TTC549 (cell line): Measurements from ENCODE around the gene TGFBR2.

Source experiments
- FAIRE-seq: peaks from 2 replicates; lab custom pipeline; 2012; peaks lifted over from hg19 to GRCh38; lab: Jason Lieb, UNC

TGFBR2 gene

DNA sequence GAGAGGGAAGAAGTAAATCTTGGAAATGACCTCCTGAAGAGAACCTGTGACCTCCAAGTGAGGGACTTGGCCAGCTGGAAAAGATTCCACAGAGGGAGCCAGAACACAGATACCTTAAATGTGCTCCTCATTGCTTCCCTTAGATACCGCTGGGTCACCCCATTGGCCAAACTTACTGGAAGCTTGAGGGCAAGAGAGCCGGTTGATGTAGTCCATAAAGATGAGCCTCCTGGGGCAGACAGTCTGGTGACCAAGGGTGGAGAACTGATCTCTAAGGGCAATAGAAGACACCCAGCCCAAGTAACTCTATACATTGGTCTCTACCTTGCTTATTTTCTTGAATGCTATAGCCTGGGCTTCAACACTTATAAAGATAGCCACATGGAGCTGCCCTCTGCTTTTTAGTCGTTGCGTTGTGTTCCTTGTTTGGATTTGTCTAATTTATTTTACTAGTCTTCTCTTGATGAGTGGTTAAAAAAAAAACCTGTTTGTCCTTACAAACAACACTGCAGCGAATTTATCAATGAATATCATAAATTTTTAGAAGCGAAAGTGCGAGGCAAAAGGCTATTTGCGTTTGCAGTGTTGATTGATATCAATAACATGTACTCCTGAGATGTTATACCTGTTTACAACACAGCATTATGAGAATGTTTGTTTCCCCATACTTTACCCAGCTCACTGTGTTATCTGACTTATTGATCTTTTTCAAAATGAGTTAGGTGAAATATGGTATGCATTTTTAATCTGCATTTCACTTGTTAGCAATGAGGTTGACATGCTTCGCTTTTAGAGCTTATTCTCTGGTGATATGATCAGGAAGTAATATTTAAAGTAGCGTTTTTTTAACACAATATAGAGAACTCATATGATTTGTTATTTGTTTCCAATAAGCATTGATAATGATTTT, 31.2 kb downstream of the TGFBR2 start:
- FAIRE-seq, result no peak

DNA sequence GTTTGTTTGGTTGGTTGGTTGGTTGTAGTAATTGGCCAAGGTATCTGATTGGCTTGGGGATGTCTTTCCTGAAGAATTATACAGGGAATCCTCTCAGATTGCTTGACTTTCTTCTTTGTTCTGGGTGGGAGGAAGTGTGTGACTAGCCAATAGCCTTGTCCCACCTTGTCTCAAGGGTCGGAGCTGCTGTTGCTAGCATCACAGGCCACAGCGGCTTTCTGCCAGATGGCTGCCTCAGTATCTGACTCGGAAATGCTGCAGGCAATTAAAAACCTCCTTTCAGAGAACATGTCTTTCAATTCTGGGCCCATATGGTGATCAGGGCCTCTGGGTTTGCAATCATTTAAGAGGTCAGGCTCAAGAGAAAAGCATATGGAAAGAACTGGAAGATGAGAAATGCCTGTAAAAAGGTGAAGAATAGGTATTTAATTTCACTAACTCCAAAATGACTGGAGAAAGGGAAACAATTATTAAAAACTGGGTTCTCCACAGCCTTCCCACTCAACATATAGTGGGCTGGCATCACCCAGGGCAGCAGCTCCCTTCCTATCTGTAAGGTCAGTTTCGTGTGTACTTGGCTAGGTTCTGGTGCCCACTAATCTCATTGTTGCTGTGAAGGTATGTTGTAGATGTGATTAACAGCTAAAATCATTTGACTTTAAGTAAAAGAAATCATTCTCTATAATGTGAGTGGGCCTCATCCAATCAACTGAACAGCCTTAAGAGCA, 32.4 kb downstream of the TGFBR2 start:
- no peak for FAIRE-seq

DNA sequence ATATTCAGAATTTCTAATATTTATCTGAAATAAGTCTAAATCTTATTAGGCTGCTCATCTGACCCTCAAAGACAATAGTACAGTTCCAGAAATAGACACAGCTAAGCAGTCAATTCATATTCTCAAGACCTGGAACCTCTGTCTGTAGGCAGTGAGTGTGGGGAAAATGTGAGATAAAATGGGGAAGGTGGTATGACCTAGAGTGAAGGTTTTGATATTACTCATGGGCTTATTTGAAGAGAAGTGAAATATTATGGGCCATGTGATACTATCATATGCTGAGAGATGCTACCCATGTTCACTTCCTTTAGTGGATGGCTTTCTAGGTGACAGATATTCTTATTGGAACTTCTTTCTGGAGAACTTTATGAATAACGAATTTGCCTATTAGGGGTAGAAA, 33.5 kb downstream of the TGFBR2 start:
- no peak for FAIRE-seq

DNA sequence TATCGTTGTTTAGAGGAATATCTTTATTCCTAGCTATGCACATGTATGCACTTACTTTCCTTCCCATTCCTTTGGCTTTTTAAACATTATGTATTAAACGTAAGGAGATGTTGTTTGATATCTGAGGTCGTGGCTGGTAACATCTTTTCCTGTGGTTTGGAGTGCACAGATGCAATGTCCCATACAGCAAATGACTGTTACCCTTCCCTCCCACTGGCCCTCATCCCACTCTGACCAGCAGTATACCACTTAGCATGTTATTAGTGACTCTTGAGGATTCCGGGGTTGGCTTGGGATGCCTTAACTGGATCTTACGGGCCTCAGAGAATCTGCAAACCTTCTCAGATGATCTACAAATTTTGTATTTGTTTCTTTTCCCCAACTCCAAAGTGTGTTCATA, 34.5 kb downstream of the TGFBR2 start:
- FAIRE-seq, result no peak

DNA sequence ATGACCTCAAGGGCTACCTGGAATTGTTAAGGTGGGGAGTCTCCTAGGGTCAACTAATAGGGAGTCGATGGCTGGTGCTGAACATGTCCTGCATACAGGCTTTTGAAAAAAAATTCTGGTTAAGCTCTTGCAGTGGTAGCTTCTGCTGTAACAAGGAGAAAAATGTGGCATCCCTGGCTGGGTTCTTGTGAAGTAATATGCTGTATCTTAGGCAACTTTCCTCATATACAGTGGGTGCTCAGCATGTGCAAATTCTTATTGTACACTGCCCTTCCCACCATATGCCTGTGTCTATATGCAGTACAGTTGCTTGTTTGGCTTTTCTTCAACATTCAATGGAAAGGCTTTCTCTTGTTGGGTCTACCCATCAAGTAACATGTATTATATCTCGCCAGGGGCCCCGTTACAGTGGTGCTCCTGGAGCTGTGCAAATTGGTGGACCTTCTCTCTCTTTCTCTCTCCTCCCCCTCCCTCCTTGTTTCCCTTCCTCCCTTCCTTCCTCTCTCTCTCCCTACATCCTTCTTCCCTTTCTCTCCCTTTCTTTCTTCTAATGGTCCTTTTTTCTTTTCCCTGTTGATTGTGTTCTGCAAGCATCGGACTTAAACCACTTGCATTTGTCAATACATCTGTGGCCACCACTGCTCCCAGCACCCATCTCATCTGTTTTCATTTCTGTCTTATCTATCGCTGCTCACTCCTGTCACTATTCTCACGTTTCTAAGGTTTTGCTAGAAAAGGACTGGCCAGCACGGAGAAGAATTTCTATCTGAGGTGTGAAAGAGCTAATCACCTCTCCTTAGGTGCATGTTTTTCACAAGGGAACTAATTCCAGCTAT, 35.2 kb downstream of the TGFBR2 start:
- no peak for FAIRE-seq

DNA sequence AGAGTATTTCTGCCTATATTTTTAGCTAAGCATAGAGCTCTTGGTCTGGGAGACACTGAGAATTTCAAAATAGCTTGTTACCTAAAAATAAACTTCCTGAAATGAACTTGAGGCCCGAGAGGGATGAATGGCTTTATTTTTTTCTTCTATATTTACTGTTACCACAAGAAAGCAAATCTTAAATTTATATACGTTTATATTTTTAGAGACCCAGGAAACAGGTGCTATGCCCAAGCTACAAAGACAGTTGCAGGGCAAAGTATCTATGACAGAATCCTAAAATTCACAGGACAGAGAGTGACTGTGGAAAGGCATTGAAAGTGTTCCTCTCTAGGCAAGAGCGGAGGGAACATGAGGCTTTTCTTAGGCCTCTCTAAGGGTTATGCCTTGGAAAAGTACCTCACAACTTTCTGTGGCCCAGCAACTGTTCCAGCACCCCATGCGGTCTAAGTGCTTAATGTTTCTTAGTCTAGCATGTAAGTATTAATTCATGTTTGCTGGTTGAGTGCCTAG, 36.5 kb downstream of the TGFBR2 start:
- FAIRE-seq, result no peak

DNA sequence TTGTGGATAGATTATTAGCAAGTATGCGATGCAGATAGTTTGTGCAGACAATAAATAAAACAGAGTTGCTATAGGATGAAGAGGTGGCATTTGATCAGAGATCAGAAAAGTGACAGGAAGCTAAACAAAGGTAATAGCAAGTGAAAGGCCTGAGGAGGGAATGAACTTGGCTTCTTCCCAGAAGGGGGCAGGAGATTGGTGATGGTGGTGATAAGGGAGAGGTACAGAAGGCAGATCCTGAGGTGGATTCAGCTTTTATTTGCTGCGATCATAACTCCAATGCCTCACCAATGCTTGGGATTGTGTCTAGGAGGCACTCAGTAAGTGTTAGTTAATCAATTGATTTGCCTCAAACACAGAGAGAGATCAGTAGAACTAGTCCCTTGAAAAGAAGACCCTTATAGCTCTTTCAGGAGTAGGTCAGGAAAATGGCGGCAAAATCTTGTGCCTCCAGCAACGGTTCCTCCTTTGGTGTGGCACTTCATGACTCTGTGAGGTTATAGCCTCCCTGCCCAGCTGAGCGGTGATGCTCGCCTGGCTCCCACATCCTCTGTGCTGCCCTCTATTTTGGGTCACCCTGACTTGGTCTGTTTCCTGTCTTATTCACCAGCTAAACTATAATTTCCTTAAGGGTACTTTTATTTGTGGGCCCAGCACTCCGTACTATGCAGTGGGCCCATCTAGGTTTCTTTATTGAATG, 37.5 kb downstream of the TGFBR2 start:
- FAIRE-seq, result no peak

DNA sequence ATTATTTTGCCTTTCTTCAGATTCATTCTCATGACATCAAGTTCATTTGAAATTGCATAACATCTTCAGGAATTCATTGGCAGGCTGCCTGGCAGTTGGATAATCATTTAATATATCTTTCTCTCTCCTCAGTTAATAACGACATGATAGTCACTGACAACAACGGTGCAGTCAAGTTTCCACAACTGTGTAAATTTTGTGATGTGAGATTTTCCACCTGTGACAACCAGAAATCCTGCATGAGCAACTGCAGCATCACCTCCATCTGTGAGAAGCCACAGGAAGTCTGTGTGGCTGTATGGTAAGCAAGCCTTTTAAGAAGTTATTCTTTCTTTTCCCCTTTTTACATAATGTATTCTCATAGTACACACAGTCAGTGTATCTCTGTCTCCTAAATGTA, 38.2 kb downstream of the TGFBR2 start:
- FAIRE-seq, result no peak

DNA sequence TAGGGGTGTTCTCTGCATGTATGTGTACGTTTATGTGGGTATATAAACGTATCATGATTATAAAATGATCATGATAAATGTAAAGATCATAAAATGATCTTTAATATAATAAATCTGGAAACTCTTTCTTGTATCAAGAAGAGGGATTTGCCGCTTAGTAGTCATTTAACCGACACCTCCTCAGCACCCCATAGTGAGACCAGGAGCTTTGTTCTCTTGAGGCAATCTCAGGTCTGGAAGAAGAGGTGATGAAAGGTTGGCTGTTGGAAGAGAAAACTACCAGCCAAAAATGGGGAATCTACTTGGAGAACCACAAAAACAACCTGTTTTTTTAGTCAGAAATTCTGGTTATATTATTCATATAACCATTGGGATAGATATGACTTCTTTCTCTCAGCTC, 38.7 kb downstream of the TGFBR2 start:
- no peak for FAIRE-seq

GRCh38 chr3:30646181-30646876, 39.9 kb downstream of the TGFBR2 start:
- no peak for FAIRE-seq

- no peak for FAIRE-seq
Measured at GRCh38 chr3:30646961-30647752, 40.8 kb downstream of the TGFBR2 start.

GRCh38 chr3:30648670-30649357, 42.4 kb downstream of the TGFBR2 start:
- no peak for FAIRE-seq

DNA sequence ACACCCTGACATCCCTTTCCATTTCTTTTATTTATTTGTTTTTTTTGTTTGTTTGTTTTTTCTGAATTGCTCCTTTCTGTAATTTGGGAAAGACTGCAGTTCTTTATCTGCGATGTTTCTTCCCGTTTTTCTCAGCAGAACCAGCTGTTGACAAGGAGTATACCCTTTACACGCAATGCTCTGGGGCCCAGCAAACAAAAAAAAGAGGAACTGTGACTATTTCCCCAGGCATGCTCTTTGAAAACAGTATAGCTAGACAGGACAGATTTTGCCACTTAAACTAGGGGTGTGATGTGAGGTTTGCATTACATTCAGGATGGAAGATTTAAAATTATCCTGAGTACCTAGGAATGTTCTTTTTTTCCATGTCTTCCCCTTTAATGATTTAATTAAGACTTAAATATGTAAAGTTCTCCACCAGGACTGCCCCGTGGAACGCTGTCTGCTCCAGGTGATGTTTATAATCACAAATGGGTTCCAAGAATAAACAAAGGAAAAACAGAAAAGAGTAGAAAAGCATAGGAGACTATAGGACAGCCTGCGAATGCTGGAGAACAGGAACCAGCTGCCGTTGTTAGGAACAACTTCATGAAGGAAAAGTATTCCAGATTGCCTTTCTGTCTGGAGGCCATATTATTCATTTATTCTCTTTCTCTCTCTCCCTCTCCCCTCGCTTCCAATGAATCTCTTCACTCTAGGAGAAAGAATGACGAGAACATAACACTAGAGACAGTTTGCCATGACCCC, 43.3 kb downstream of the TGFBR2 start:
- FAIRE-seq, result no peak

GRCh38 chr3:30650348-30650995, 44.1 kb downstream of the TGFBR2 start:
- no peak for FAIRE-seq

DNA sequence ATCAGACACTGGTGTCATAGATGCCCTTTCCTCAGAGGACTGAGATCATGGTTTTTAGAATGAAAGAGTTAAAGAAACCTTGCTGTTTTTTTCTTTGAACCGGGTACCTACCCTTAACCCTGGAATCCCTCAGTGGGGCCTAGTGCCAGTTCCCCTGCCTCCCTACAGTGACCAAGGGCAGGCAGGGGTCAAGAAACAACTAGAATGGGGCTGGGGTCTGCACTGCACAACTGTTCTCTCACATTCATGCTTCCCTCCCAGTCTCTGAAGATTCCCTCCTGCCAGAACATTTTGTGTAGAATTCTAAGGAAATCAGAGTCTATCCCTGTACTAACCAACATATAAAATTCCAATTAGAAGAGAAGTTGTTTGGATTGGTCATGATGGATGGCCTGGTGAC, 47.9 kb downstream of the TGFBR2 start:
- FAIRE-seq, result no peak

DNA sequence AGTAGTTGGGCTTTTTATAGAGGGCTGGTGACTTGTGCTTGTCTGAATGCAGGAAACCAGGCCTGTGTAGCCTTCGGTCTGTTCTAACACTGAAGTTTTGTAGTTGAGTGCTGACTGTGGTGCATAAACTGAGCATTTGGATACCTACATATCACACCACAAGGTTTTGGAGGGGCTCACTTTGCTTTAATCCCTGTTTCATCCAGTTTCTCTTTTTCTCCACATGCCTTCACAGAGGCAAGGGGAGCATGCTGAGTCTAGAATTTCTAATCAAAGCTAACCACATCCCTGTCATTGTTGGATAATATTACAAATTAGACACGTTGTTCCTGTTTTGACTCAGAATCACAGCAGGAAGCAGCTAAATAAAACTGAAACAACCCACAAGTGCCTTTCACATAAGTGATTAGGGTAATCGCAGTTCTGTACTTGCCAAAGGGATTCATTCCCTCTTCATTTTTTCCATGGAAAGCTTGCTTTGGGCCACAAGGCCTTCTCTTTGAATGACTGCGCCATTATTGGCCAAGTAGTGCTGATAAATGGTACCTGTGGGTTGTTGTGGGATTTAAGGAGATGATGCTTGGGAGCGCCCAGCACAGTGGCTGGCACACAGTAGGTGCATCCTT, 48.9 kb downstream of the TGFBR2 start:
- FAIRE-seq, result no peak

DNA sequence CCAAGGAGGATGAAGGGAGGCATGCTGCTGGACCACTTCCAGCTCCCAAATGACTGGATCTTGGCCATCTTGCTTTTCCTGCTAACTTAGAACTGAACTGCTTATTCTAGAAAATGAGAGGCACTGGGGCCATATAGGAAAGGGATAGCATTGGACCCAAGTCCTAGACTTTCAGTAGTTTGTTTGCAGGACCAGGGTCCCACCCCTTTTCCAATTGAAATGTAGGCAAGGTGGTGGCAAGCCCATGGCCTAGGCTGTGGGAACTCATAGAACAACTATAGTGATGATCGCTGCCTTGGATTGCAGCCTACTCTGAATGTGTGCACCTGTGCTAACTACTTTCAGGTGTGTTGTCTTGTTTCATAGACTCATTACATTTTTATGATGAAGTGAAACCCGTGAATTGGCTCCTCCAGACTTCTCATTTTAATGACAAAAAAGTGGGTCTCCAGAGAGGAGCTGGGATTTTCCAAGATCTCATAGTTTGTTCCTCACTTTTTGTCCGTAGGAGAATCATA, 50.3 kb downstream of the TGFBR2 start:
- no peak for FAIRE-seq

DNA sequence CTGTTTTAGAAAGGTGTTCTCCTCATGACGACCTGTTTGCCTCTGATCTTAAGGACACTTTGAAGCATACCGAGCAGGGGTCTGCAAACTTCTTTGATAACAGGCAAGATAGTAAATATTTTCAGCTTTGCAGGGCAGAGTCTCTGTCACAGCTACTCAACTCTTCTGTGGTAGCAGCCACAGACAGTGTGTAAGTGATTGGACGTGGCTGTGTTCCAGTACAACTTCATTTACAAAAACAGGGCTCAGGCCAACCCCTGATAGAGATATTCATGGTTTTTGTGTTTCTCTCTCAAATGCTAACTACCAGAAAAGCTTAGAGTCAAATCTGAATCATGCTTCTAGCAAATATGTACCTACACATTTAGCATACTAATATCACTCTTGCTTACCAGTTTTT, 51.5 kb downstream of the TGFBR2 start:
- FAIRE-seq, result no peak
